GM12865 (cell line): Measurements from ENCODE around the gene ATP2B2.

ENCODE experiments used
- DNase-seq: peaks from one replicate; pipeline ENCODE4 v3.0.0; 2010; ENCODE audit warnings: low read depth
- H3K4me3 ChIP-seq: 2 replicates; pipeline ENCODE4 v1.5.1; 2011; ENCODE audit warnings: mild to moderate bottlenecking, low read depth, low read length, control low read depth
- CTCF ChIP-seq: IDR thresholded peaks from 2 replicates; pipeline ENCODE4 v1.5.1; 2011; ENCODE audit warnings: low read length, control low read depth, low read depth, inconsistent platforms; ENCODE audit not compliant: insufficient read depth; ENCODE audit errors: missing control alignments

ATP2B2 gene

GRCh38 chr3:10344147-10344943 is 161.0 kb downstream of the ATP2B2 start:
- peak; percentile 91 for TF ChIP-seq CTCF
- no peak overlapping the region for H3K4me3 ChIP-seq
- peak; percentile 58 for DNase-seq

DNA sequence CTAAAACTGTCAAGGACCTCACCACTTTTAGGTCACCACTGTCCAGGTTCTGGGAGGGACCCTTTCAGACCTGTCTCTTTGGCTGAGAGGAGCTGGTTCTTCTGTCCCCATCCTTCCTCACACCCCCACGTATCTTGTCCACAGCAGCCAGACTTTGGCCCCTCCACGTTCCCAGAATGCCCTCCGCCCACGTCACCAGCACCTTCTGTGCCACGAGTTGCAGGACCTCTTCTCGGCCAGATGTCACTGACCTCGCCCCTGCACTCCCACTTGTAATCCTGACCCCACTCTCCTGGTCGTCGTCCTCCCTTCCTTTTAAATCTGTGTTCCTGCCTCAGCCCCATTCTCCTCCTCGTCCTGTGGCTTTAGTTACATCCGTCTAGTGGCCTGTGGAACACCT is 161.9 kb downstream of the ATP2B2 start:
- TF ChIP-seq CTCF = no peak
- DNase-seq = no peak
- no peak overlapping the region for H3K4me3 ChIP-seq

DNA sequence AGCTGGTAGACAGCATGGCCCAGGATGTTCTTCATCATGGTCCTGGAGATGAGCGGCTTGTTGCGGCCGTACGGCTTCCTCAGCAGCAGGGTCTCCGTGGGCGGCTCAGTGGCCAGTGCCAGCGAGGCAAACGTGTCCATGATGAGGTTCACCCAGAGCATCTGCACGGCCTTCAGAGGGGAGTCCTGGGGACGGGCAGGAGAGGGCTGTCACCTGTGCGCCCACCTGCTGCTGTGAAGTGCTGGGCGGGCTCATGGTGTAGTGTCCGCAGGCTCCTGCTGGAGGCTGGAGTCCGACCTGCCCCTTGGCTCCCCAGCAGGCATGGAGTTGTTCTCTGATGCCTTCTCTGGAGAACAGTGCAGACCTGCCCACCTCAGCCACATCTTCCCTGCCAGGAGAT is 162.6 kb downstream of the ATP2B2 start:
- no peak for DNase-seq

GRCh38 chr3:10341901-10342398 is 163.4 kb downstream of the ATP2B2 start:
- no peak overlapping the region for H3K4me3 ChIP-seq
- no peak for TF ChIP-seq CTCF
- no peak for DNase-seq

More for the DNA sequence above, 162.6 kb downstream of the ATP2B2 start:
- TF ChIP-seq CTCF = no peak
- no peak overlapping the region for H3K4me3 ChIP-seq

DNA sequence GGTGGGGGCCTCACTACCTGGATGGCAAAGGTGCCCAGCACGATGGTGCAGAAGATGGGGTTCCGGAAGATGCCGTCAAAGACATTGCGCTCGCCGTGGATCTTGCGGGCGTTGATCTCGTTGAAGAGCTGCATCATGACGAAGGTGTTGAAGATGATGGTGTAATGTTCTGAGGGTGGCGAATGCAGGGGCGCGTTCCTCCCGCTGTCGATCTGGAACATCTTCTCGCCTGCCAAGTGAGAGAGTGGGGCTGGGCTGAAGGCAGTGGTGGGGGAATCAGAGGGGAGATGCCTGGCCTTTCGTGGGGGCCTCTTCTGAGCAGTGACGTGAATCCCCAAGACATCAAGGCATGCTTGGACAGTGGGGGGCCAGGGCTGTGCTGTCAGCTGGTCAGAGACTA is 164.9 kb downstream of the ATP2B2 start:
- TF ChIP-seq CTCF = no peak
- no peak overlapping the region for H3K4me3 ChIP-seq
- no peak for DNase-seq

GRCh38 chr3:10340046-10340445 is 165.3 kb downstream of the ATP2B2 start:
- TF ChIP-seq CTCF = no peak
- no peak overlapping the region for H3K4me3 ChIP-seq
- no peak for DNase-seq
